ENCODE results near the gene LSM10.

DNA sequence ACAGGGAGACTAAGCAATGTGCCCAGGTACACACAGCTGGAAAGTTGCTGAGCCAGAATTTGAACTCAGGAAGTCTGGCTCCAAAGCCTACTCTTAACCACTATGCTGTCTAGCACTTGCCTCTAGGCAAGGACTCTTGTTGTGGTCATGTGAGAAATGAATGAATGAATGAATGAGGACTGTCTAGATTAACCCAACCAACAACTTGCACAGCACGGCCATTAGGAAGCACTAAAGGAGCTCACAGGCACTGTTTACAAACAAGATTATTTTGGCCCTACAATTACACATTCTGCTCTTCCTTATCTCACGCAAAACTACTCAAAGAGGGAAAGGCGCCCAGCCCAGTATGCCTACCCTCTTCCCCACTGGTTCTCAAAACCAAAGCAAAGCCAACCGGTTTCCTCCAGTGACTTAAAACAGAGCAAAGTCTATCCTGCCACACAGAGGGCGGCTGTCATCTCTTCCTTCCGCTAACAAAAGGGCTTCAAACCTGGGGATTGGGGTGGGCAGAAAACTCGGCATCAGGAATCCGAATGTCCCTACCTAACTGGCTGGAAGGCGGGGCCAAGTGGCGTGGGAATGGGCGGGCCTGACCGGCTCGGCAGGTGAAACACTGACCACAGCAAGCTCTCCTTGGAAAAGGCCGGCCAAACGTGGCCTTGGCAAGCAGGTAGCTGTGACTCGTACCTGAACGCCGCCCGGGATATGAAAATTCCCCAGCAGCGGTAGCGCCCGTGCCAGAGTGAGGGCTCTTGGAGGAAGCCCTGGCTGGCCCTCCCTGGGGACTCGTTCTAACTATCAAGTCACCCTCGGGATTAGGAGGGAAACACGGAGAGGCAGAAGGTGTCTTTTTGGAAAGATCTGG, 12.9 kb downstream of the LSM10 start:
- TF ChIP-seq, protein P1, sequence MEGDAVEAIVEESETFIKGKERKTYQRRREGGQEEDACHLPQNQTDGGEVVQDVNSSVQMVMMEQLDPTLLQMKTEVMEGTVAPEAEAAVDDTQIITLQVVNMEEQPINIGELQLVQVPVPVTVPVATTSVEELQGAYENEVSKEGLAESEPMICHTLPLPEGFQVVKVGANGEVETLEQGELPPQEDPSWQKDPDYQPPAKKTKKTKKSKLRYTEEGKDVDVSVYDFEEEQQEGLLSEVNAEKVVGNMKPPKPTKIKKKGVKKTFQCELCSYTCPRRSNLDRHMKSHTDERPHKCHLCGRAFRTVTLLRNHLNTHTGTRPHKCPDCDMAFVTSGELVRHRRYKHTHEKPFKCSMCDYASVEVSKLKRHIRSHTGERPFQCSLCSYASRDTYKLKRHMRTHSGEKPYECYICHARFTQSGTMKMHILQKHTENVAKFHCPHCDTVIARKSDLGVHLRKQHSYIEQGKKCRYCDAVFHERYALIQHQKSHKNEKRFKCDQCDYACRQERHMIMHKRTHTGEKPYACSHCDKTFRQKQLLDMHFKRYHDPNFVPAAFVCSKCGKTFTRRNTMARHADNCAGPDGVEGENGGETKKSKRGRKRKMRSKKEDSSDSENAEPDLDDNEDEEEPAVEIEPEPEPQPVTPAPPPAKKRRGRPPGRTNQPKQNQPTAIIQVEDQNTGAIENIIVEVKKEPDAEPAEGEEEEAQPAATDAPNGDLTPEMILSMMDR (IDR thresholded peaks at IDR 0.05) = no peak
- TF ChIP-seq POLR2A (IDR thresholded peaks at IDR 0.05) = no peak
